ENCODE results near the gene GTF2H4.

- TF ChIP-seq CTCF (IDR thresholded peaks at IDR 0.05) (no peak), POLR2A (IDR thresholded peaks at IDR 0.05) (no peak)
Measured at GRCh38 chr6:30908700-30909099, 693 bp downstream of the GTF2H4 start.
